HUES64 (cell line): ENCODE measurements around the gene CTNNB1.

Experiments
- H3K27ac ChIP-seq: 2 replicates; pipeline ENCODE4 v1.7.0; 2013; ENCODE audit warnings: low read depth, low read length, inconsistent platforms
- H3K27me3 ChIP-seq: 2 replicates; pipeline ENCODE4 v1.6.1; 2013; ENCODE audit warnings: mild to moderate bottlenecking, low read length; ENCODE audit not compliant: insufficient read depth
- H3K36me3 ChIP-seq: 2 replicates; pipeline ENCODE4 v1.6.1; 2013; ENCODE audit warnings: mild to moderate bottlenecking, low read length; ENCODE audit not compliant: insufficient read depth
- H3K4me1 ChIP-seq: 2 replicates; pipeline ENCODE4 v1.6.1; 2013; ENCODE audit warnings: mild to moderate bottlenecking, low read length, moderate library complexity; ENCODE audit not compliant: insufficient read depth
- H3K4me3 ChIP-seq: 2 replicates; pipeline ENCODE4 v1.5.1; 2013; ENCODE audit warnings: mild to moderate bottlenecking, low read length, moderate library complexity
- H3K9ac ChIP-seq: 2 replicates; pipeline ENCODE4 v1.6.1; 2013; ENCODE audit warnings: mild to moderate bottlenecking, low read depth, low read length
- H3K9me3 ChIP-seq: 2 replicates; pipeline ENCODE4 v1.6.1; 2013; ENCODE audit warnings: low read depth, low read length; ENCODE audit not compliant: insufficient read depth
- WGBS: fragments of 150-250, 120-280 bp; methylation state at CpG from one replicate; pipeline ENCODE4 v1.1.7; 2013; ENCODE audit warnings: missing lambda C conversion rate; 5-methylcytosine and 5-hydroxymethylcytosine counted together

CTNNB1 gene

GRCh38 chr3:41173926-41174885, 25.1 kb upstream of the CTNNB1 start:
- H3K9me3 ChIP-seq: no peaks in the 10 kb centered on the region
- H3K36me3 ChIP-seq: no peaks in the 10 kb centered on the region
- H3K9ac ChIP-seq: no peak overlapping the region
- no peak overlapping the region for H3K27ac ChIP-seq
- peaks cover 7% of the 10 kb centered on the region; the same call in 1 of the 2 replicates for H3K4me1 ChIP-seq
- WGBS: 90% methylated on average over 7 of the region's 7 CpGs
- H3K4me3 ChIP-seq: no peak overlapping the region
- no peaks in the 10 kb centered on the region for H3K27me3 ChIP-seq

- H3K9ac ChIP-seq: no peak overlapping the region
- no peaks in the 10 kb centered on the region for H3K9me3 ChIP-seq
- peaks cover 7% of the 10 kb centered on the region; the same call in 1 of the 2 replicates for H3K4me1 ChIP-seq
- no peak overlapping the region for H3K4me3 ChIP-seq
- no peak overlapping the region for H3K27ac ChIP-seq
- 50% methylated on average over 1 of the region's 1 CpG for WGBS
- no peaks in the 10 kb centered on the region for H3K36me3 ChIP-seq
- H3K27me3 ChIP-seq: no peaks in the 10 kb centered on the region
These were observed 23.9 kb upstream of the CTNNB1 start for GRCh38 chr3:41175365-41175764.

GRCh38 chr3:41176596-41176995, 22.7 kb upstream of the CTNNB1 start:
- Histone ChIP-seq H3K4me3 (no peak overlapping the region), H3K9me3 (no peaks in the 10 kb centered on the region), H3K27me3 (no peaks in the 10 kb centered on the region), H3K4me1 (peaks cover 7% of the 10 kb centered on the region; the same call in 1 of the 2 replicates), H3K36me3 (no peaks in the 10 kb centered on the region), H3K9ac (no peak overlapping the region), H3K27ac (no peak overlapping the region)
- 81% methylated on average over 3 of the region's 3 CpGs for WGBS

GRCh38 chr3:41178576-41178975, 20.7 kb upstream of the CTNNB1 start:
- 89% methylated on average over 2 of the region's 2 CpGs for WGBS
- no peak overlapping the region for H3K9ac ChIP-seq
- H3K27ac ChIP-seq: no peak overlapping the region
- no peaks in the 10 kb centered on the region for H3K36me3 ChIP-seq
- H3K4me3 ChIP-seq: no peak overlapping the region
- H3K27me3 ChIP-seq: no peaks in the 10 kb centered on the region
- peaks cover 7% of the 10 kb centered on the region; the same call in 1 of the 2 replicates for H3K4me1 ChIP-seq
- H3K9me3 ChIP-seq: no peaks in the 10 kb centered on the region

GRCh38 chr3:41180396-41180795, 18.9 kb upstream of the CTNNB1 start:
- Histone ChIP-seq H3K9ac (no peak overlapping the region), H3K36me3 (no peaks in the 10 kb centered on the region), H3K27me3 (no peaks in the 10 kb centered on the region), H3K9me3 (no peaks in the 10 kb centered on the region), H3K4me1 (peaks cover 8% of the 10 kb centered on the region; the same call in 1 of the 2 replicates), H3K4me3 (no peak overlapping the region), H3K27ac (no peak overlapping the region)
- 100% methylated on average over 2 of the region's 2 CpGs for WGBS

GRCh38 chr3:41182504-41183059, 16.7 kb upstream of the CTNNB1 start:
- no peaks in the 10 kb centered on the region for H3K27me3 ChIP-seq
- no peaks in the 10 kb centered on the region for H3K36me3 ChIP-seq
- H3K27ac ChIP-seq: no peak overlapping the region
- peaks cover 9% of the 10 kb centered on the region; the same call in 1 of the 2 replicates for H3K4me1 ChIP-seq
- WGBS: 93% methylated on average over 4 of the region's 5 CpGs
- H3K4me3 ChIP-seq: no peak overlapping the region
- no peaks in the 10 kb centered on the region for H3K9me3 ChIP-seq
- H3K9ac ChIP-seq: no peak overlapping the region

GRCh38 chr3:41184394-41184793, 14.9 kb upstream of the CTNNB1 start:
- peaks cover 9% of the 10 kb centered on the region; the same call in 1 of the 2 replicates for H3K4me1 ChIP-seq
- H3K27ac ChIP-seq: no peak overlapping the region
- no peak overlapping the region for H3K4me3 ChIP-seq
- no peaks in the 10 kb centered on the region for H3K36me3 ChIP-seq
- 86% methylated on average over 1 of the region's 1 CpG for WGBS
- no peaks in the 10 kb centered on the region for H3K9me3 ChIP-seq
- H3K27me3 ChIP-seq: no peaks in the 10 kb centered on the region
- H3K9ac ChIP-seq: no peak overlapping the region

- H3K4me1 ChIP-seq: peaks cover 9% of the 10 kb centered on the region; the same call in 1 of the 2 replicates
- H3K27ac ChIP-seq: no peak overlapping the region
- no peak overlapping the region for H3K9ac ChIP-seq
- no peaks in the 10 kb centered on the region for H3K9me3 ChIP-seq
- 85% methylated on average over 1 of the region's 1 CpG for WGBS
- H3K4me3 ChIP-seq: no peak overlapping the region
- H3K36me3 ChIP-seq: no peaks in the 10 kb centered on the region
- no peaks in the 10 kb centered on the region for H3K27me3 ChIP-seq
These were observed 13.0 kb upstream of the CTNNB1 start for GRCh38 chr3:41186297-41186696.

- Histone ChIP-seq H3K36me3 (no peaks in the 10 kb centered on the region), H3K4me1 (peaks cover 9% of the 10 kb centered on the region; the same call in 1 of the 2 replicates), H3K27me3 (no peaks in the 10 kb centered on the region), H3K9ac (no peak overlapping the region), H3K9me3 (no peaks in the 10 kb centered on the region), H3K27ac (no peak overlapping the region), H3K4me3 (no peak overlapping the region)
- WGBS: 95% methylated on average over 2 of the region's 3 CpGs
These were observed 11.0 kb upstream of the CTNNB1 start for GRCh38 chr3:41188306-41188705.

- H3K4me1 ChIP-seq: no peaks in the 10 kb centered on the region
- H3K4me3 ChIP-seq: no peak overlapping the region
- no peaks in the 10 kb centered on the region for H3K27me3 ChIP-seq
- no peaks in the 10 kb centered on the region for H3K9me3 ChIP-seq
- no peak overlapping the region for H3K9ac ChIP-seq
- H3K36me3 ChIP-seq: no peaks in the 10 kb centered on the region
- 92% methylated on average over 1 of the region's 1 CpG for WGBS
- H3K27ac ChIP-seq: no peak overlapping the region
These were observed 8.6 kb upstream of the CTNNB1 start for GRCh38 chr3:41190509-41191284.

GRCh38 chr3:41192885-41193284, 6.4 kb upstream of the CTNNB1 start:
- Histone ChIP-seq H3K4me1 (peaks cover under 1% of the 10 kb centered on the region), H3K27ac (no peak overlapping the region), H3K9me3 (no peaks in the 10 kb centered on the region), H3K9ac (no peak overlapping the region), H3K27me3 (peaks cover under 1% of the 10 kb centered on the region; the same call in 1 of the 2 replicates), H3K36me3 (no peaks in the 10 kb centered on the region), H3K4me3 (no peak overlapping the region)
- WGBS: no CpG with 5 or more reads among the region's 1 CpG
